ENCODE results near the gene LRGUK. TPM values are rescaled to one million over a fixed set of nuclear protein-coding genes. Genes with fewer than 3 reads are reported as not detected.

Gene LRGUK
- total RNA-seq, 8 experiments from 2014 or later: 0.31 to 6.7 (median 1.7) TPM

GRCh38 chr7:134308548-134308947 is 181.4 kb downstream of the LRGUK start:
- Histone ChIP-seq H3K4me1 (replicated peaks in 1 of 2) (peaks cover 0 to 4% of the 10 kb centered on the region in 2 donors), H3K4me3 (no peak overlapping the region), H3K27ac (no peak overlapping the region)
- ATAC-seq (replicated peaks in 6 of 8): peak in 5 of 8 experiments; percentile 27 to 65 (median 53)
- 69 to 100% (median 91%) methylated on average over 2 to 4 of the region's 4 CpGs for WGBS, 10 experiments
- in situ Hi-C loops (cut with MboI; ENCODE audit: low pct_unique_long_range_greater_than_20kb in 2 of 9, low sequenced_read_pairs in 9 of 9, unreplicated experiment in 9 of 9): no loop called here

DNA sequence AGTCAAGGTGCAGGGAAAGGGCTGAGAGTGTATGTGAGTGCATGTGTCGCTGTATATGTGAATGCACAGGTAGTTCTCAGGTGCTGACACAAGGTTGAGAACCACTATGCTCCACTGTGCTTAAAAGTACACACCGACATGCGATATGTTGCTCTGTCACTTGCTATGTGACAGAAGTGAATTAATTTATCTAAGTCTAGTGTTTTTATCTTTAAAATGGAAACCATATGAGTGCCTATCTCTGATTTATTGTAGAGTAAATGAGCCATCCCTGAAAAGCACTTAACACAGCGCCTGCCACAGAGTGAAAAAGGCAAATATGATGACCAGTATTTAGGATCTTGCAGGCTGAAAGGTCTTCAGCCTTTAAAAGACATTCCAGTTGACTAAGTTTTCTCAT is 184.7 kb downstream of the LRGUK start:
- Histone ChIP-seq H3K27ac (no peak overlapping the region), H3K4me1 (replicated peaks in 1 of 2) (peaks cover 3 to 4% of the 10 kb centered on the region in 2 donors), H3K4me3 (no peak overlapping the region)
- ATAC-seq (replicated peaks in 6 of 8): no peak
- in situ Hi-C loops (cut with MboI; ENCODE audit: low pct_unique_long_range_greater_than_20kb in 2 of 9, low sequenced_read_pairs in 9 of 9, unreplicated experiment in 9 of 9): no loop called here
- WGBS, 10 experiments: 77 to 100% (median 92%) methylated on average over 1 to 4 of the region's 4 CpGs; no CpG with 5 or more reads in 2 of the 10 experiments

GRCh38 chr7:134312717-134313116 is 185.6 kb downstream of the LRGUK start:
- no peak for ATAC-seq (replicated peaks in 6 of 8)
- in situ Hi-C loops (cut with MboI; ENCODE audit: low pct_unique_long_range_greater_than_20kb in 2 of 9, low sequenced_read_pairs in 9 of 9, unreplicated experiment in 9 of 9): no loop called here

DNA sequence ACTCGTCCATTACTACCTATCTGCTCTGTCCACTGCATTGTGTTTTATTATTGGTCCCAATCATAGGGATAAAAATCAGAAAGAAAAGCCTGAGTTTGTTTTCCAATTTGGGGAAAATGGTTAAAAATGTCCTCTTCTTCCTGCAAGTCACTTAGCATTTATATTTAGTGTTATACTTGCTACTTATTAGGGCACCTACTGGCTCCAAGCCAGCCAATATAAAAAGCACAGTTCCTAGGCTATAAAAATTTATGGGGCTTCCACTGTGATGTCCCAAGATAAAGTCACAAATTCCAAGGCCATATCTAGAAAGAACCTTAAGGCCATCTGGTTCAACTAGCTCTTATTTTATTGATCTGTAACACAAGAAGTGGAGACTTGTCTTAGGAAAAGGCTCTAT is 186.4 kb downstream of the LRGUK start:
- no peak for ATAC-seq (replicated peaks in 6 of 8)
- Histone ChIP-seq H3K27ac (no peak overlapping the region), H3K4me1 (replicated peaks in 1 of 2) (peaks cover 3 to 4% of the 10 kb centered on the region in 2 donors), H3K4me3 (no peak overlapping the region)
- 87 to 100% (median 100%) methylated on average over 1 of the region's 1 CpG; no CpG with 5 or more reads in 4 of the 10 experiments for WGBS, 10 experiments
- in situ Hi-C loops (cut with MboI; ENCODE audit: low pct_unique_long_range_greater_than_20kb in 2 of 9, low sequenced_read_pairs in 9 of 9, unreplicated experiment in 9 of 9): no loop called here

More at GRCh38 chr7:134312717-134313116, 185.6 kb downstream of the LRGUK start:
- peaks cover 3 to 4% of the 10 kb centered on the region in 2 donors for H3K4me1 ChIP-seq (replicated peaks in 1 of 2)
- 77 to 100% (median 93%) methylated on average over 2 to 6 of the region's 6 CpGs; no CpG with 5 or more reads in 1 of the 10 experiments for WGBS, 10 experiments
- H3K27ac ChIP-seq: no peak overlapping the region
- H3K4me3 ChIP-seq: no peak overlapping the region

Other genes with a start within 250 kb of the LRGUK start
- 10 to 100 TPM; 14.3 to 21.6 (median 17.4) TPM for gene SLC35B4, start 189.6 kb downstream of the LRGUK start, total RNA-seq

Measured in motor neuron (in vitro differentiated cells).